Epithelial cell of proximal tubule (primary cell): ENCODE results near the gene OXLD1. TPM values are rescaled to one million over a fixed set of nuclear protein-coding genes. Genes with fewer than 3 reads are reported as not detected.

Experiments used
- DNase-seq: peaks from one replicate; pipeline ENCODE4 v3.0.0-alpha.2; 2011; ENCODE audit warnings: low read depth
- H3K4me3 ChIP-seq: 2 replicates; pipeline ENCODE4 v1.5.1; 2011; ENCODE audit warnings: low read depth, mild to moderate bottlenecking, low read length
- total RNA-seq: library from RNA; depleted of rRNA; stranded (reverse); fragments of >200 nt; gene quantifications from 2 replicates; pipeline ENCODE4 v1.2.3, GENCODE V29; 2015
- TF ChIP-seq, protein P1 (sequence below): conservative IDR thresholded peaks from 2 replicates; pipeline ENCODE4 v1.5.1; 2012; ENCODE audit warnings: low read depth, mild to moderate bottlenecking, low read length

OXLD1 gene
- total RNA-seq, 1 donor from 2014 or later: 24.4 TPM

DNA sequence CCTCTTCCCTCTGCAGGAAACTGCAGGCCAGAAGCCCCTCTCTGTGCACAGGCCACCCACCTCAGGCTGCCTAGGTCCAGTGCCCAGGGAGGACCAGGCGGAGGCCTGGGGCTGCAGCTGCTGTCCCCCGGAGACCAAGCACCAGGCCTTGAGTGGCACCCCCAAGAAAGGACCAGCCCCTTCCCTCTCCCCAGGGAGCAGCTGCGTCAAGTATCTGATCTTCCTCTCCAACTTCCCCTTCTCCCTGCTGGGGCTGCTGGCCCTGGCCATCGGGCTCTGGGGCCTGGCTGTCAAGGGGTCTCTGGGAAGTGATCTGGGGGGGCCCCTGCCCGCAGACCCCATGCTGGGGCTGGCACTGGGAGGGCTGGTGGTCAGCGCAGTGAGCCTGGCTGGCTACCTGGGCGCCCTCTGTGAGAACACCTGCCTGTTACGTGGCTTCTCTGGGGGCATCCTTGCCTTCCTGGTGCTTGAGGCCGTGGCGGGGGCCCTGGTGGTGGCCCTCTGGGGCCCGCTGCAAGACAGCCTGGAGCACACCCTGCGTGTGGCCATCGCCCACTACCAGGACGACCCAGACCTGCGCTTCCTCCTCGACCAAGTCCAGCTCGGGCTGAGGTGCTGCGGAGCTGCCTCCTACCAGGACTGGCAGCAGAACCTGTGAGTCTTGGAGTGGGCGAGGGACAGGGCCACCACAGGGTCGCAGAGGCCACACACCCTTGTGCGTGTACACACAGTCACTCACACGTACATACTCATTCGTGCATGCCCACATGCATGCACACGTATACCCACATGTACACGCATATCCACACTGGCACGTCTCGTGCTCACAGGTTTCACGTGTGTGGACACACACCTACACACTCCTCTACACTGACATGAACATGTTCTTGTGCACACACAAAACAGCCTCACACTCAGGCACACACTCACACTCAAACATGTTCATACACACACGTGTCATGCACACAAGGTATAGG lies 21.1 kb downstream of the OXLD1 start:
- TF ChIP-seq, protein P1, sequence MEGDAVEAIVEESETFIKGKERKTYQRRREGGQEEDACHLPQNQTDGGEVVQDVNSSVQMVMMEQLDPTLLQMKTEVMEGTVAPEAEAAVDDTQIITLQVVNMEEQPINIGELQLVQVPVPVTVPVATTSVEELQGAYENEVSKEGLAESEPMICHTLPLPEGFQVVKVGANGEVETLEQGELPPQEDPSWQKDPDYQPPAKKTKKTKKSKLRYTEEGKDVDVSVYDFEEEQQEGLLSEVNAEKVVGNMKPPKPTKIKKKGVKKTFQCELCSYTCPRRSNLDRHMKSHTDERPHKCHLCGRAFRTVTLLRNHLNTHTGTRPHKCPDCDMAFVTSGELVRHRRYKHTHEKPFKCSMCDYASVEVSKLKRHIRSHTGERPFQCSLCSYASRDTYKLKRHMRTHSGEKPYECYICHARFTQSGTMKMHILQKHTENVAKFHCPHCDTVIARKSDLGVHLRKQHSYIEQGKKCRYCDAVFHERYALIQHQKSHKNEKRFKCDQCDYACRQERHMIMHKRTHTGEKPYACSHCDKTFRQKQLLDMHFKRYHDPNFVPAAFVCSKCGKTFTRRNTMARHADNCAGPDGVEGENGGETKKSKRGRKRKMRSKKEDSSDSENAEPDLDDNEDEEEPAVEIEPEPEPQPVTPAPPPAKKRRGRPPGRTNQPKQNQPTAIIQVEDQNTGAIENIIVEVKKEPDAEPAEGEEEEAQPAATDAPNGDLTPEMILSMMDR: no peak
- DNase-seq: no peak
- H3K4me3 ChIP-seq: no peak overlapping the region

DNA sequence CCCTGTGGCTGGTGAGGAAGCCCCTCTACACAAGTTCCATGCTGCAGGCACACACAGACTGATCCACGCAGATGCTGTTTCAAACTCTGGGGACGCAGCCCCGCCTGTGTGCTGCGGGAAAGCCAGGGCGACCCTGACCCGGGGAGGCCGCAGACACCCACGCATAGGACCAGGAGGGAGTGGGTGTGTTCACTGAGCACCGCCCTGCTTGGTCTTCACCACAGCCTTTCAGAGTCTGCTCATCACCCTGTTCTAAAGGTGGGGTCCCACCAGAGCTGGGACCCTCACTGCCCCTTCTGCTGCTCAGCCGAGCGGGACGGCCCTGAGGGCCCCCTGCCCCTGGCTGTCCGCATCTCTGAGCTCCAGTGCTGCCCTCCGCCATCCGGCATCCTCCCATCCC lies 21.9 kb downstream of the OXLD1 start:
- TF ChIP-seq, protein P1: no peak
- no peak overlapping the region for H3K4me3 ChIP-seq
- no peak for DNase-seq

DNA sequence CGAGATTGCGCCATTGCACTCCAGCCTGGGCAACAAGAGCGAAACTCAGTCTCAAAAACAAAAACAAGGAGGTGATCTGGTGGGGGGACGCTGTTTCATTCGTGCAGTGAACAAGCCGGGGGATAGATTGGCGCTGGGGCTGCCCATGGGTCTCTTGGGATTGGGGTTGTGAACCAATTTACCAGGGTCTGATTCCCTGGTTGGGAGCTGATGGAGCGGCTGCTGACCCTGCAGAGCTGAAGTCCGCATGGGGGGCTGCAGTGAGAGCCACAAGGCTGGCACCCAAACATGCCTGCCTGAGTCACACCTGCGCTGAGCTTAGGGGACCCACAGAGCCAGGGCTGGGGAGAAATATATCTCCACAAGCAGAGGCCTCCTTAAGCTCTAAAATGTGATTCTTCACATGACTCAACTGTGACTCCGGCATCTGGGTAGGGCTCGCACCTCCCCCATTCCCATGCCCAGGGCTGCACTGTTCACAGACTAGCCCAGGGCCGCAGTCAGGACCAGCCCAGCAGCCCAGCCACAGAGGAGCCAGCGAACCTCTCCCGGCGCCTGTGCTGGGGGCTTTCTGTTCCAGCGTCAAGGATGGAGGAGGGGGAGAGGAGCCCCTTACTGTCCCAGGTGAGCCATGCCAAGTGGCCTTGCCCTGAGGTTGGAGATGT lies 24.4 kb downstream of the OXLD1 start:
- TF ChIP-seq, protein P1: no peak
- H3K4me3 ChIP-seq: no peak overlapping the region
- no peak for DNase-seq

DNA sequence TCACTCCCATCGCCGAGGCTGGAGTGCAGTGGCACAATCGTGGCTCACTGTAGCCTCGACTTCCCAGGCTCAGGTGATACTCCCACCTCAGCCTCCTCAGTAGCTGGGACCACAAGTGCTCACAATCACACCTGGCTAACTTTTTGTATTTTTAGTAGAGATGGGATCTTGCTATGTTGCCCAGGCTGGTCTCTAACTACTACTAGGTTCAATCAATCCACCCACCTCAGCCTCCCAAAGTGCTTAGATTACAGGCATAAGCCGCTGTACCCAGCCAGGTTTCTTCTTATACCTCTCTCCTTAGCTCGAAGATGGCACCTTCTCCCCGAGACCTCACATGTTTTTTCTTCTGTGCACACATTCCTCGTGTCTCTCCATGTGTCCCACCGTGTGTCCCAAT lies 26.4 kb downstream of the OXLD1 start:
- TF ChIP-seq, protein P1: no peak
- H3K4me3 ChIP-seq: no peak overlapping the region
- DNase-seq: no peak

DNA sequence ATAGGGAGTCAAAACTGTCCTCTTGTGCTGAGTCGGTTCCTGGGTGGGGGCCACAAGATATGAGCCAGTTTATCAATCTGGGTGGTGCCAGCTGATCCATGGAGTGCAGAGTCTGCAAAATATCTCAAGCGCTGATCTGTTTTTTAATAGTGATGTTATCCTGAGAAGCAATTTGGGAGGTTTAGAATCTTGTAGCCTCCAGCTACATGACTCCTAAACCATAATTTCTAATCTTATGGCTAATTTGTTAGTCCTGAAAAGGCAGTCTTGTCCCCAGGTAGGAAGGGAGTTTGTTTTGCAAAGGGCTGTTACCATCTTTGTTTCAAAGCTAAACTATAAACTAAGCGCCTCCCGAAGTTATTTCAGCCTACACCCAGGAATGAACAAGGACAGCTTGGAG lies 27.7 kb downstream of the OXLD1 start:
- DNase-seq: no peak
- H3K4me3 ChIP-seq: no peak overlapping the region
- TF ChIP-seq, protein P1: no peak

DNA sequence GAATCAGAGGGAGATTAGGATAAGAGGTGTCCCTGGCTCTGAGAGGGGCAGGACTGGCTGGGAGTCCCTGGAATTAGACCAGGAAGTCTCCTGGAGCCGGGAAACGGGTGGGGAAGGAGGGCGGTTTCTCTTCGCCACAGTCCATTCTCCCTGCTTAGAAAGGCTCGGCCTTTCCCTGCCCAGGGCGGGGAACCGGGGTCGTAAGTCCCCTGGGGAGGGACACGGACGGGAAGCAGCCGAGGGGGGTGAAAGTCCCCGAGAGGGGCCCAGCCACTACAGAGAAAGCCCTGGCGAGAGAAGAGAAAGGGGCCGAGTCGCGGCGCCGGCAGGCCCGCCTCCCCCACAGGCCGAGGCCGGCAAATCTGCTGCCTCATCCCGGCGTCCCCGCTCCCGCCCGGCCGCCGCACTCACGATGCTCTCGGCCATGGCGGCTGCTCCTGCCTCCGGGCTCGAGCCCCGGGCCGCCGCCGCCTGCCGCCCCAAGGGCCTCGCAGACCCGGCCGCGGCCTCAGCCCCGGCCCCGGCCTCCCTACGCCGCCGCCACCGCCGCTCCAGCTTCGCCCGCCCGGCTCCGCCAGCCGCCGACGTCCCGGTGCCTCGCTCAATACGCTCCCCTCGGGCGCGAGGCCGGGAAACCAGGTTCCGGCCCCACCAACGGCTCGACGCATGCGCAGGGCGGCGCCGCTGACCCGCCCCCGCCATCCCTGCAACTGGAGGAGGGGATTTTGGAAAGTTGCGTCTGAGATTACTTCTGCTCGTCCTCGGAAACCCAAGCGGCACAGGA lies 29.7 kb downstream of the OXLD1 start, which contains the start of the genes NPLOC4 and TSPAN10:
TSS of gene NPLOC4 (minus strand) at position 608 of the 784 bp plus-strand sequence. CDS start at position 426, 182 bp downstream.
TSS of gene TSPAN10 (plus strand) at position 692 of the 784 bp plus-strand sequence. CDS start 5,217 bp downstream, outside the sequence.
- no peak for DNase-seq
- H3K4me3 ChIP-seq: peak within 1 kb of the TSS; percentile 72
- TF ChIP-seq, protein P1: no peak
